IMR-90 (cell line): Measurements from ENCODE around the gene CSNK1G2. TPM values are rescaled to one million over a fixed set of nuclear protein-coding genes. Genes with fewer than 3 reads are reported as not detected.

Experiments used
- ATAC-seq: fragments of 200-7000 bp; cut with Tn5 transposase; 2 replicates; pipeline ENCODE4 v1.9.1; 2020; ENCODE audit warnings: low read depth, mild to moderate bottlenecking, moderate library complexity
- BruUV-seq: library from RNA; stranded (reverse); fragments of 400-500 nt; replicated peaks from 2 replicates; lab custom pipeline; 2021; lab: Mats Ljungman, UMichigan
- CTCF ChIA-PET: fragments of 300-600 bp; formaldehyde crosslinking; extraction: SDS; loops from one replicate; lab custom pipeline; 2021; ENCODE audit warnings: antibody characterized with exemption; lab: Yijun Ruan, JAX
- POLR2A ChIA-PET: fragments of 300-600 bp; sonication (Branson Sonifier 250); formaldehyde crosslinking; loops from one replicate; lab custom pipeline; 2022; ENCODE audit warnings: antibody characterized with exemption; ENCODE audit not compliant: unreplicated experiment; lab: Charles Lee
- DNase-seq: peaks from one replicate; pipeline ENCODE4 v3.0.0; 2013
- H2AFZ ChIP-seq: replicated peaks from 2 replicates; pipeline ENCODE3; 2013; ENCODE audit warnings: low read length, mild to moderate bottlenecking; ENCODE audit not compliant: poor library complexity
- H2AK5ac ChIP-seq: 2 replicates; pipeline ENCODE4 v1.6.1; 2013; ENCODE audit warnings: low read depth, low read length, inconsistent platforms
- H2AK9ac ChIP-seq: replicated peaks from 2 replicates; pipeline ENCODE3; 2013; ENCODE audit warnings: mild to moderate bottlenecking, low read depth, low read length, moderate library complexity; ENCODE audit not compliant: poor library complexity
- H2BK120ac ChIP-seq: 2 replicates; pipeline ENCODE4 v1.6.1; 2013; ENCODE audit warnings: low read depth, low read length, inconsistent platforms
- H2BK15ac ChIP-seq: 3 replicates; pipeline ENCODE4 v1.6.1; 2013; ENCODE audit warnings: low read depth, low read length, inconsistent platforms
- H2BK20ac ChIP-seq: 2 replicates; pipeline ENCODE4 v1.6.1; 2013; ENCODE audit warnings: low read depth, mild to moderate bottlenecking, inconsistent platforms, low read length, moderate library complexity
- H2BK5ac ChIP-seq: 2 replicates; pipeline ENCODE4 v1.6.1; 2013; ENCODE audit warnings: mild to moderate bottlenecking, low read depth, low read length, inconsistent platforms; ENCODE audit not compliant: poor library complexity, severe bottlenecking
- H3K14ac ChIP-seq: replicated peaks from 2 replicates; pipeline ENCODE4 v1.6.1; 2013; ENCODE audit warnings: low read depth, low read length, inconsistent platforms
- H3K18ac ChIP-seq: 2 replicates; pipeline ENCODE4 v1.6.1; 2013; ENCODE audit warnings: low read depth, low read length, control low read depth
- H3K23ac ChIP-seq: 2 replicates; pipeline ENCODE4 v1.6.1; 2013; ENCODE audit warnings: low read depth, low read length, inconsistent platforms
- H3K27ac ChIP-seq: 2 replicates; pipeline ENCODE4 v1.5.1; 2013; ENCODE audit warnings: mild to moderate bottlenecking, control low read depth, low read length; ENCODE audit not compliant: insufficient read depth
- H3K27me3 ChIP-seq: 2 replicates; pipeline ENCODE4 v1.6.1; 2013; ENCODE audit warnings: low read length; ENCODE audit not compliant: control insufficient read depth, insufficient read depth
- H3K36me3 ChIP-seq: 2 replicates; pipeline ENCODE4 v1.6.1; 2013; ENCODE audit warnings: low read length, mixed read lengths; ENCODE audit not compliant: control insufficient read depth, insufficient read depth
- H3K4ac ChIP-seq: 2 replicates; pipeline ENCODE4 v1.6.1; 2013; ENCODE audit warnings: low read depth, low read length, inconsistent platforms
- H3K4me1 ChIP-seq: 2 replicates; pipeline ENCODE4 v1.6.1; 2013; ENCODE audit warnings: low read length, mixed read lengths; ENCODE audit not compliant: control insufficient read depth, insufficient read depth
- H3K4me2 ChIP-seq: 2 replicates; pipeline ENCODE4 v1.6.1; 2013; ENCODE audit warnings: low read depth, mild to moderate bottlenecking, control low read depth, low read length, moderate library complexity
- H3K4me3 ChIP-seq: 2 replicates; pipeline ENCODE4 v1.5.1; 2013; ENCODE audit warnings: low read depth, mild to moderate bottlenecking, control low read depth, low read length, moderate library complexity; ENCODE audit not compliant: insufficient read depth
- H3K56ac ChIP-seq: 2 replicates; pipeline ENCODE4 v1.6.1; 2013; ENCODE audit warnings: low read length, inconsistent platforms; ENCODE audit not compliant: insufficient read depth; ENCODE audit errors: extremely low read depth
- H3K79me1 ChIP-seq, 2 experiments: 2 replicates each; pipeline ENCODE4 v1.6.1; 2013; ENCODE audit warnings: low read length in 2 of 2, inconsistent platforms in 1 of 2, low read depth in 1 of 2
- H3K9ac ChIP-seq: 2 replicates; pipeline ENCODE4 v1.6.1; 2013; ENCODE audit warnings: low read depth, low read length, control low read depth
- H3K9me1 ChIP-seq: 2 replicates; pipeline ENCODE4 v1.6.1; 2013; ENCODE audit warnings: low read length, inconsistent platforms; ENCODE audit not compliant: insufficient read depth
- H3K9me3 ChIP-seq: 2 replicates; pipeline ENCODE4 v1.6.1; 2013; ENCODE audit warnings: low read length; ENCODE audit not compliant: control insufficient read depth, insufficient read depth
- H4K20me1 ChIP-seq: 2 replicates; pipeline ENCODE4 v1.6.1; 2013; ENCODE audit warnings: low read length, inconsistent platforms; ENCODE audit not compliant: insufficient read depth
- H4K5ac ChIP-seq: 2 replicates; pipeline ENCODE4 v1.6.1; 2013; ENCODE audit warnings: mild to moderate bottlenecking, low read depth, low read length, control low read depth
- H4K8ac ChIP-seq, 2 experiments: 2 replicates each; pipeline ENCODE4 v1.6.1; 2013; ENCODE audit warnings: low read depth in 2 of 2, low read length in 2 of 2, control low read depth in 1 of 2, inconsistent platforms in 1 of 2
- H4K91ac ChIP-seq: 2 replicates; pipeline ENCODE4 v1.6.1; 2013; ENCODE audit warnings: low read depth, low read length, inconsistent platforms; ENCODE audit not compliant: insufficient read depth
- BHLHE40 ChIP-seq: fragments of 150-350 bp; IDR thresholded peaks from 2 replicates; pipeline ENCODE4 v1.6.1; 2016; ENCODE audit warnings: mild to moderate bottlenecking, low read depth, low read length
- CEBPB ChIP-seq: IDR thresholded peaks from 2 replicates; pipeline ENCODE4 v1.6.1; 2012; ENCODE audit warnings: low read depth, low read length, improper control_type of control experiment
- CHD1 ChIP-seq: IDR thresholded peaks from 2 replicates; pipeline ENCODE4 v1.6.1; 2012; ENCODE audit warnings: low read depth, low read length, improper control_type of control experiment
- CTCF ChIP-seq: conservative IDR thresholded peaks from 2 replicates; pipeline ENCODE4 v1.5.1; 2012; ENCODE audit warnings: mild to moderate bottlenecking, low read depth, low read length, improper control_type of control experiment
- ELK1 ChIP-seq: fragments of 150-350 bp; IDR thresholded peaks from 2 replicates; pipeline ENCODE4 v1.6.1; 2016; ENCODE audit warnings: low read depth, mild to moderate bottlenecking, low read length, moderate library complexity, borderline replicate concordance
- FOS ChIP-seq: fragments of 150-350 bp; IDR thresholded peaks from 2 replicates; pipeline ENCODE4 v1.6.1; 2016; ENCODE audit warnings: low read depth, low read length
- MAFK ChIP-seq: IDR thresholded peaks from 2 replicates; pipeline ENCODE4 v1.6.1; 2012; ENCODE audit warnings: low read depth, low read length, improper control_type of control experiment
- MAZ ChIP-seq: IDR thresholded peaks from 2 replicates; pipeline ENCODE4 v1.6.1; 2012; ENCODE audit warnings: low read depth, mild to moderate bottlenecking, low read length, improper control_type of control experiment, moderate library complexity, borderline replicate concordance
- NFE2L2 ChIP-seq: fragments of 150-350 bp; IDR thresholded peaks from 2 replicates; pipeline ENCODE4 v1.6.1; 2016; ENCODE audit warnings: low read depth, mild to moderate bottlenecking, low read length
- POLR2A ChIP-seq: IDR thresholded peaks from 2 replicates; pipeline ENCODE4 v1.6.1; 2012; ENCODE audit warnings: mild to moderate bottlenecking, low read depth, low read length
- RAD21 ChIP-seq: IDR thresholded peaks from 2 replicates; pipeline ENCODE4 v1.6.1; 2012; ENCODE audit warnings: low read length, improper control_type of control experiment
- RCOR1 ChIP-seq: IDR thresholded peaks from 2 replicates; pipeline ENCODE4 v1.6.1; 2012; ENCODE audit warnings: mild to moderate bottlenecking, low read length, improper control_type of control experiment; ENCODE audit not compliant: insufficient replicate concordance
- RFX5 ChIP-seq: IDR thresholded peaks from 2 replicates; pipeline ENCODE4 v1.8.0; 2012; ENCODE audit warnings: low read depth, mild to moderate bottlenecking, low read length, moderate library complexity
- SMC3 ChIP-seq: fragments of 150-350 bp; IDR thresholded peaks from 2 replicates; pipeline ENCODE4 v1.6.1; 2016; ENCODE audit warnings: low read depth, mild to moderate bottlenecking, antibody characterized with exemption, low read length, moderate library complexity
- USF2 ChIP-seq: fragments of 150-350 bp; IDR thresholded peaks from 2 replicates; pipeline ENCODE4 v1.6.1; 2017; ENCODE audit warnings: mild to moderate bottlenecking, antibody characterized with exemption, low read length, low read depth
- WGBS, 2 experiments: methylation state at CpG; one replicate each; pipeline versions ENCODE4 v1.1.5 to v1.1.7; 2013; ENCODE audit warnings: missing lambda C conversion rate in 2 of 2; ENCODE audit not compliant: insufficient read length in 1 of 2; ENCODE audit errors: extremely low coverage in 2 of 2; 5-methylcytosine and 5-hydroxymethylcytosine counted together
- dilution Hi-C: fragments of 300-500 bp; cut with HindIII; formaldehyde crosslinking; loops from one replicate; pipeline ENCODE4 v1.14.3; 2018; ENCODE audit warnings: low sequenced_read_pairs; ENCODE audit not compliant: unreplicated experiment
- in situ Hi-C: fragments of 300-500 bp; cut with MboI; formaldehyde crosslinking; loops from 3 replicates; pipeline ENCODE4 v1.14.3; 2019; ENCODE audit warnings: low sequenced_read_pairs, inconsistent platforms, mixed read lengths
- intact Hi-C: fragments of 100-400 bp; cut with micrococcal nuclease; formaldehyde crosslinking; loops from 2 replicates; pipeline ENCODE4 v1.10.0; 2022
- polyA plus RNA-seq, 3 experiments: library from polyadenylated mRNA; depleted of rRNA; stranded (reverse); fragments of >200 nt; gene quantifications; 2 replicates each; pipeline ENCODE4 v1.2.3, GENCODE V29; 2012; ENCODE audit warnings: low replicate concordance in 1 of 3
- total RNA-seq: library from RNA; depleted of rRNA; stranded (reverse); fragments of >200 nt; gene quantifications from 2 replicates; pipeline ENCODE4 v1.2.3, GENCODE V29; 2012

CSNK1G2 gene
- total and polyA plus RNA-seq, 2 of the 4 experiments (the other 2 are of a cell fraction) = 38.0 to 96.3 TPM

GRCh38 chr19:1944088-1944915 is 3.3 kb downstream of the CSNK1G2 start:
- CTCF ChIA-PET = no interaction called here
- Histone ChIP-seq H3K27me3 (no peaks in the 10 kb centered on the region), H3K14ac (no peak overlapping the region), H3K4me2 (no peak overlapping the region), H3K4me3 (no peak overlapping the region), H3K79me1 (peaks cover 5 to 63% of the 10 kb centered on the region in 2 experiments; a peak in 2 of 4 replicates), H2AK5ac (no peak overlapping the region), H4K91ac (no peak overlapping the region), H2BK120ac (no peak overlapping the region), H4K5ac (no peak overlapping the region), H3K4ac (no peak overlapping the region), H3K56ac (no peak overlapping the region), H3K18ac (no peak overlapping the region), H4K8ac (no peak overlapping the region), H3K23ac (no peak overlapping the region), H2BK15ac (no peak overlapping the region), H2AFZ (no peak overlapping the region), H2BK5ac (no peak overlapping the region), H3K36me3 (peaks cover 4% of the 10 kb centered on the region; the same call in 1 of the 2 replicates), H3K27ac (no peak overlapping the region), H3K9me3 (no peaks in the 10 kb centered on the region), H3K9me1 (peaks cover 5% of the 10 kb centered on the region; the same call in 1 of the 2 replicates), H2BK20ac (no peak overlapping the region), H4K20me1 (peaks cover 67% of the 10 kb centered on the region), H3K9ac (no peak overlapping the region), H3K4me1 (peaks cover 10% of the 10 kb centered on the region), H2AK9ac (no peak overlapping the region)
- intact Hi-C loops (no loop called here), in situ Hi-C loops (no loop called here), dilution Hi-C loops (no loop called here)
- ATAC-seq = no peak
- no TSS peak for BruUV-seq
- no peak for DNase-seq
- POLR2A ChIA-PET = no interaction called here
- WGBS, 2 experiments = 95% methylated on average over 19 of the region's 42 CpGs; no CpG with 5 or more reads in 1 of the 2 experiments
- no peak for TF ChIP-seq RCOR1
- TF ChIP-seq USF2 = no peak
- no peak for TF ChIP-seq SMC3
- no peak for TF ChIP-seq MAZ
- TF ChIP-seq ELK1 = no peak
- TF ChIP-seq CTCF = no peak
- TF ChIP-seq CHD1 = no peak
- TF ChIP-seq RAD21 = no peak
- TF ChIP-seq FOS = no peak
- no peak for TF ChIP-seq NFE2L2
- no peak for TF ChIP-seq BHLHE40
- no peak for TF ChIP-seq MAFK
- TF ChIP-seq CEBPB = no peak
- TF ChIP-seq RFX5 = no peak
- TF ChIP-seq POLR2A = no peak
